GM10248 (cell line): Measurements from ENCODE around the gene GAK.

Source experiments
- CTCF ChIA-PET: fragments of 300-600 bp; sonication (Branson Sonifier 250); formaldehyde crosslinking; extraction: SDS; loops from one replicate; lab custom pipeline; 2021; ENCODE audit warnings: antibody characterized with exemption; lab: Yijun Ruan, JAX
- POLR2A ChIA-PET: fragments of 350-650 bp; sonication (Branson Sonifier 250); formaldehyde crosslinking; extraction: SDS; loops from one replicate; lab custom pipeline; 2020; ENCODE audit warnings: antibody characterized with exemption; lab: Yijun Ruan, JAX
- DNase-seq: peaks from one replicate; pipeline ENCODE4 v3.0.0; 2012; ENCODE audit errors: extremely low spot score
- TF ChIP-seq, protein P1 (sequence below): IDR thresholded peaks from 2 replicates; pipeline ENCODE4 v1.5.1; 2012; ENCODE audit warnings: mild to moderate bottlenecking, low read depth; ENCODE audit errors: extremely low read depth, missing control alignments, control extremely low read depth

The GAK gene

DNA sequence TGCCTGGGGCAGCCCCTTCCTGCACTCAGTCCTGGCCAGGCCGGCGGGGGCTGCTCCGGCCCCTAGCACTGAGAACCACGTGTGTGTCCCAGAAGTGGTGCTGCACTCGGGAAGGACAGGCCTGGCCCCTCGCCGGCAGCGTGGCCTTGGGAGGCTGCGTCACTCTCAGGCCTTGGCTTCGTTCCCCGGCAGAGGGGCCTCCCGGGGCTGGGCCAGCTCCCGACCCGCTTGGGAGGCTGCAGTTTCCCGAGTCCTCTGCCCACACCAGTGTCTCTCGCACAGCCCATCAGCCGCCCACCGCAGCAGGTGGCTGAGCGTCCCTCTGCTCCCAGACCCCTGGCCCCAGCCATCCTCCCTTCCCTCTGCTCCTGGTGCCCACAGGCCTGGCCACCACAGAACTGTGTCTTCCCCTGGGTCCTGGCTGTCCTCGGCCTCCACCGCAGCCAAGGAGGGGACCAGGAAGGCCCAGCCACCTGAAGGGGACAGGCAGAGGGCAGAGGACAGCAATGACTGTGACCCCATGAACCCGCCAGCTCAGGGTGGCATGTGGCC, 95.3 kb downstream of the GAK start:
- TF ChIP-seq, protein P1, sequence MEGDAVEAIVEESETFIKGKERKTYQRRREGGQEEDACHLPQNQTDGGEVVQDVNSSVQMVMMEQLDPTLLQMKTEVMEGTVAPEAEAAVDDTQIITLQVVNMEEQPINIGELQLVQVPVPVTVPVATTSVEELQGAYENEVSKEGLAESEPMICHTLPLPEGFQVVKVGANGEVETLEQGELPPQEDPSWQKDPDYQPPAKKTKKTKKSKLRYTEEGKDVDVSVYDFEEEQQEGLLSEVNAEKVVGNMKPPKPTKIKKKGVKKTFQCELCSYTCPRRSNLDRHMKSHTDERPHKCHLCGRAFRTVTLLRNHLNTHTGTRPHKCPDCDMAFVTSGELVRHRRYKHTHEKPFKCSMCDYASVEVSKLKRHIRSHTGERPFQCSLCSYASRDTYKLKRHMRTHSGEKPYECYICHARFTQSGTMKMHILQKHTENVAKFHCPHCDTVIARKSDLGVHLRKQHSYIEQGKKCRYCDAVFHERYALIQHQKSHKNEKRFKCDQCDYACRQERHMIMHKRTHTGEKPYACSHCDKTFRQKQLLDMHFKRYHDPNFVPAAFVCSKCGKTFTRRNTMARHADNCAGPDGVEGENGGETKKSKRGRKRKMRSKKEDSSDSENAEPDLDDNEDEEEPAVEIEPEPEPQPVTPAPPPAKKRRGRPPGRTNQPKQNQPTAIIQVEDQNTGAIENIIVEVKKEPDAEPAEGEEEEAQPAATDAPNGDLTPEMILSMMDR: no peak
- CTCF ChIA-PET: interaction anchor here (1.9 kb wide), 1 partner anchor 12 kb away, joined by 4 read pairs; no protein-coding TSS in a partner anchor
- DNase-seq: no peak
- POLR2A ChIA-PET: no interaction called here

DNA sequence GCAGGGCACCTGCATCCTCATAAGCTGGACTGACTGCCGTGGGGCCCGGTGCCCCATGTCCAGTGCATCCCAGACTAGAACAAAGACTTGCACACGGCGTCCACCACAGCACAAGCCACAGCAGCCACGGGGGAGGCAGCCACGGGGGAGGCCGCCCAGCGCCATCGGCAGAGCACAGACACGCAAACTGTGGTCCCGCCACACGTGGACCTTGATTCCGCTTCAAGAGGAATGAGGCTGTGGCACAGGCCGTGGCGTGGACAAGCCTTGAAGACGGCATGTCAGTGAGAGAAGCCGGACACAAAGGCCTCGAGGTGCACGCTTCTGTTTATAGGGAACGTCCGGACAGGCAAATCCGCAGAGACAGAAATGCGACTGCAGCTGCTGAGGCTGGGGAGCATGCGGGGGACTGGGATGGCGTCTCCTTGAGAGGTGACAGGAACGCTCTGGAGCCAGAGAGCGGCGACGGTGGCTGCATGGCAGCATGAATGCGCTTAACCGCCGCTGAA, 96.1 kb downstream of the GAK start:
- TF ChIP-seq, protein P1: no peak
- ChIA-PET CTCF (interaction anchor here (1.9 kb wide), 1 partner anchor 13 kb away, joined by 4 read pairs; no protein-coding TSS in a partner anchor), POLR2A (no interaction called here)
- DNase-seq: no peak

DNA sequence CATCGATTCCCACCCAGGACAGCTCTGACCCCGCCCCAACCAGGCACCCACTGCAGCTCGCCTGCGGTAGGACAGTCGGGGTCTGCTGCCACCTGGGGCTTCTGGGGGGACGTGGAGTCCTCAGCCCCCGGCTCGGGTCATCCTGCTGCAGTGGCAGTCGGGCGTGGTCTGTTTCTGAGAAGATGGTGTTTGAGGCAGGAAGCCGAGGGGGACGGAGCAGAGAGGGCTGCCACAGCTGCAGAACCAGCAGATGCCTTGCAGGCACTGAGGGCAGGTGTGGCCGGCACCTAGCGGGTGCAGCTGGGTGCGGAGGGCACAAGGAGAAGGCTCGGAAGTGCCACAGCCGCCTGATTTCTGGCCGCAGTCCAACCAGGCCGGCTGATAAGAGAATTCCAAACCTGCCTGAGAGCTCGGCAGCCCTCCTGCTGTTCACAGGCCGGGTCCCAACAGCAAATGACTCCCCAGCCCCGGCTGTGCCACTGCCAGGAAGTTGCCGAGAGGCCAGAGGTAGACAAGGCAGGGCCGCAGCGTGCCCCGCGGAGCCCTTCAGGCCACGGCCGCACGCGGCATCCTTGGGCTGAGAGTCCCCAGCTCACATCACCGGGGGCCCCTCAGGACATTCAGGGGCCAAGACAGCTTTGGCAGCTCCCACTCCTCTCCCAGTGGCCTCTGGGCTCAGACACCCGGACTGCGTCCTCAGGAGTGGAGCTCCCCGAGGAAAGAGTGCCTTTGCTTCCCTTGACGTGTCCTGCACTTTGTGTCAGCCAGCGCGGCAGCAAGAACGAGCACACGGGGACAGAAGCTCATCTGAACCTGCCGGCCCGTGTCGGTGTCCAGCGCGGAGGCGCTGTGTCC, 96.7 kb downstream of the GAK start:
- CTCF ChIA-PET: interaction anchor here (1.9 kb wide), 1 partner anchor 14 kb away, joined by 4 read pairs; no protein-coding TSS in a partner anchor

DNA sequence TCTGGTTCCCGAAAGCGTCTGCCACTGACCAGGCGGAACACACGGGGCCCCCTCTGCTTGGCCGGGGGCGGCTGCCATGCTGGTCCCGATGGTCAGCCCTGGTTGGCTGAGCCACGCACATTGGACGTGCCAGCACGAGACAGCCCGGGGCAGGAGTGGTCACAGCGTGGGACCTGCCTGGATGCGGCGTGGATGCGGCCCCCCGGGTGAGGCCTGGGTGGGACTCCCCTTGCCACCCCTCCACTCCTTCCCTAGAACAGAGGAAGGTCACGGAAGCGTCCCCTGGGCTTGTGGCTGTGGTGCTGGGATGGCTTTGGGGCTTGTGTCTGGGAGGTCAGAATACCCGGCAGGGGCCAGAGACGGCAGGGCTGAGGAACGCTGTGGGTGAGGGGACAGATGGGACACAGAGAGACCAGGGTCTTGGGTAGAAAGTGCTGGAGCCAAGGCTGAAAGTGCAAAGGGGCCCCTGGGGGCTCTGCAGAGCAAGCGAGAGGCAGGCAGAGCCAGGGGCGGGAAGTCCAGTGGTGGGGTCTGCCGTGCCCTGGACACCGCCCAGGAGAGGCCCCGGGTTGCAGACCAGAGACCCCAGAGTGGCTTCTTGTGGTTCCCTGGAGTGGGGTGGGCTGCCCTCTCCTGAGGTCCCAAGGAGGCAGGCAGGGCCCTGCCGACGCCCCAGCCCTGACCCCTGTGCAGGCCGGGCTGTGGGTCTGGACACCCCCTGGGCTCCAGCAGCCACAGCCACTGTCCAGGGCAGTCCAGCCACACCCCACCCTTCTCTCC, 97.6 kb downstream of the GAK start:
- POLR2A ChIA-PET: no interaction called here
- CTCF ChIA-PET: no interaction called here
- no peak for DNase-seq
- TF ChIP-seq, protein P1: no peak

More for the DNA sequence above, 96.7 kb downstream of the GAK start:
- TF ChIP-seq, protein P1: no peak
- POLR2A ChIA-PET: no interaction called here
- DNase-seq: no peak

DNA sequence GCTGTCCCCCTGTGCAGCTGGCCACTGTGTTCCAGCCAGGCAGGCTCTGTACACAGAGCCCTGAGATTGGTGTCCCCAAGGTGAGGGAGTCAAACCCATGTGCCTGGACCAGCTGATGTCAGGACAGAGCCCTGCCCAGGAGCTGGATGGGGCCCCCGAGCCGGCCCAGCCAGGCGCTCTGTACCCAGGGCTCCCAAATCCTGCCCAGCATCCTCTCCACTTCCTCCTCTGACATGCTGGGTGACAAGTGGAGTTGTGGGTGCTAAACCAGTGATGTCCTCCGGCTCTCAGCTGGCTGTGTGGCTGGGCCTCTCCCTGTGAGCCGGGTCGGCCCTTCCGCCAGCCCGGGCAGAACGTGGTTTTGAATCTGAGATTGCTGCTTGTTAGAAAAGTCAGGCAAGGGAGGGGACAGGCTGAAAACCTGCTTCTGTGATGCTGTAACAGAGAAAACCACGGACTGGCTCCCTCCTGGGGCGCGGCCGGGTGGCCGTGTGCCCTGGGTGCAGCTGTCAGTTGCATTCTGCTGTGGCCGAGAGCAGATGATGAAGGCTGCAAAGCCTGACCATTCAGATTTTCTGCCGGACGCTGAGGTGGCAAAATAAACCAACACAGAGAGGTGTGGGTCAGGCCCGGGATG, 98.3 kb downstream of the GAK start:
- DNase-seq: no peak
- TF ChIP-seq, protein P1: no peak
- ChIA-PET POLR2A (no interaction called here), CTCF (no interaction called here)
